ENCODE data around the gene RPL29.

RPL29 gene

GRCh38 chr3:52037291-52037690, 41.6 kb upstream of the RPL29 start:
- no peak overlapping the region for H3K27ac ChIP-seq (replicated peaks)

GRCh38 chr3:52036829-52037228, 41.1 kb upstream of the RPL29 start:
- no peak for DNase-seq (ENCODE audit: low read depth in 1 of 2, low spot score in 1 of 2)
- no peak for TF ChIP-seq POLR2AphosphoS5 (IDR thresholded peaks at IDR 0.05; ENCODE audit: low read depth)
- Histone ChIP-seq H3K27me3 (ENCODE audit: insufficient read depth, poor library complexity, severe bottlenecking) (no peaks in the 10 kb centered on the region), H3K4me3 (replicated peaks; ENCODE audit: insufficient read depth, low read length) (no peak overlapping the region), H3K27ac (replicated peaks) (no peak overlapping the region)

More at GRCh38 chr3:52037291-52037690, 41.6 kb upstream of the RPL29 start:
- no peak for TF ChIP-seq CTCF (IDR thresholded peaks at IDR 0.05; ENCODE audit: insufficient read depth, low read length)
- no peak for TF ChIP-seq GABPA (IDR thresholded peaks at IDR 0.05; ENCODE audit: low read depth)
- TF ChIP-seq REST (IDR thresholded peaks at IDR 0.05; ENCODE audit: insufficient replicate concordance, low read depth): no peak
- TF ChIP-seq SPI1 (IDR thresholded peaks at IDR 0.05; ENCODE audit: borderline replicate concordance, low read depth): no peak
- no peak for TF ChIP-seq POLR2AphosphoS5 (IDR thresholded peaks at IDR 0.05; ENCODE audit: low read depth)
- Histone ChIP-seq H3K27me3 (ENCODE audit: insufficient read depth, poor library complexity, severe bottlenecking) (no peaks in the 10 kb centered on the region), H3K4me3 (replicated peaks; ENCODE audit: insufficient read depth, low read length) (no peak overlapping the region)
- DNase-seq (ENCODE audit: low read depth in 1 of 2, low spot score in 1 of 2): no peak

GRCh38 chr3:52036222-52036694, 40.6 kb upstream of the RPL29 start:
- H3K27ac ChIP-seq (replicated peaks): no peak overlapping the region
- TF ChIP-seq POLR2AphosphoS5 (IDR thresholded peaks at IDR 0.05; ENCODE audit: low read depth) (no peak), GABPA (IDR thresholded peaks at IDR 0.05; ENCODE audit: low read depth) (no peak), REST (IDR thresholded peaks at IDR 0.05; ENCODE audit: insufficient replicate concordance, low read depth) (no peak), CTCF (IDR thresholded peaks at IDR 0.05; ENCODE audit: insufficient read depth, low read length) (no peak), SPI1 (IDR thresholded peaks at IDR 0.05; ENCODE audit: borderline replicate concordance, low read depth) (no peak)
- no peak for DNase-seq (ENCODE audit: low read depth in 1 of 2, low spot score in 1 of 2)
- H3K27me3 ChIP-seq (ENCODE audit: insufficient read depth, poor library complexity, severe bottlenecking): no peaks in the 10 kb centered on the region
- no peak overlapping the region for H3K4me3 ChIP-seq (replicated peaks; ENCODE audit: insufficient read depth, low read length)

- Histone ChIP-seq H3K4me3 (replicated peaks; ENCODE audit: insufficient read depth, low read length) (no peak overlapping the region), H3K27me3 (ENCODE audit: insufficient read depth, poor library complexity, severe bottlenecking) (no peaks in the 10 kb centered on the region), H3K27ac (replicated peaks) (no peak overlapping the region)
- no peak for TF ChIP-seq REST (IDR thresholded peaks at IDR 0.05; ENCODE audit: insufficient replicate concordance, low read depth)
- no peak for TF ChIP-seq GABPA (IDR thresholded peaks at IDR 0.05; ENCODE audit: low read depth)
- no peak for TF ChIP-seq SPI1 (IDR thresholded peaks at IDR 0.05; ENCODE audit: borderline replicate concordance, low read depth)
- TF ChIP-seq CTCF (IDR thresholded peaks at IDR 0.05; ENCODE audit: insufficient read depth, low read length): no peak
- DNase-seq (ENCODE audit: low read depth in 1 of 2, low spot score in 1 of 2): no peak
These were observed 39.0 kb upstream of the RPL29 start for GRCh38 chr3:52034651-52035050.

Data from HL-60 (cell line).